DMS153 (cell line): ENCODE data around the gene ROBO4.

Experiments used
- DNase-seq: peaks from one replicate; lab custom pipeline; 2025; lab: John Stamatoyannopoulos, UW

ROBO4 gene

DNA sequence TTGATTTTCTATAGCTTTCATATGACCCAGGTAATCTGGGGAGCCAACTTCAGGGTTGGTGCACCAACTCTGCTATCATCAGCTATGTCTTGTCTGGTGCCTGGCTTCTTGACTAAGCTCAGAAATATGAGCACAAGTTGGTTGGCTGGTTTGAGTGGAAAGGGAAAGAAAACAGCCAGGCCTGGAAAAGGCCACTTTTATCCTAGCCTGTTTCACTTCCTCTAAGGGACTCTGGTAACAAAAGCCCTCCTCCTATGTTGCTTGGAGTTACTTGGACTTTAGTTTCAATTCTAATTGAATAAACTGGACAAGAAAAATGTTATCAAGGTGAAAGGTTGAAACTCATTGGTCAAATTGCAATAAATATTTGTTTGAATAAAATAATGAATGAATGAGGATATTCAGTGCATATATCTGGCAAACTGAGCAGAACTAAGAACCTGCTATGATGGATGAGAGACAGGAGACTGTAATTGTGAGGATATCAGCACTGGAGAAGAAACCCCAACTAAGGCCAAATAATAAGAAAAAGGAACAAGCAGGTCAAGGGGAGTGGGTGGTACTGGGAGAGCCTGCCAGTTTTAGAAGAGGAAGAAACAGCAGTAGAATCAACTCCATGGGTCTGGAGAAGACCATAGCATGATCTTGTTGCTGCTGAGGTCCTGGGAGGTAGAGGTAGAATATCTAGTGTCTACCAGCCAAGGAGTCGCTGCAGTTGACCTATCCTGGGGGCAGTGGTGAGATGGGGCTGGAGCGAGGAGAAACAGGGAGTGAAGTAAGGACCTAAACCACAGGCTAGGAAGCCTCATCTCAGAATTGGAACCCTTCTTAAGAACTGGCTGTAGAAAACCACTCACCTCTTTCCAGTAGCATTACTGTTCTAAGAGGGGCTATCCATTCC, 8.2 kb downstream of the ROBO4 start:
- no peak for DNase-seq

DNA sequence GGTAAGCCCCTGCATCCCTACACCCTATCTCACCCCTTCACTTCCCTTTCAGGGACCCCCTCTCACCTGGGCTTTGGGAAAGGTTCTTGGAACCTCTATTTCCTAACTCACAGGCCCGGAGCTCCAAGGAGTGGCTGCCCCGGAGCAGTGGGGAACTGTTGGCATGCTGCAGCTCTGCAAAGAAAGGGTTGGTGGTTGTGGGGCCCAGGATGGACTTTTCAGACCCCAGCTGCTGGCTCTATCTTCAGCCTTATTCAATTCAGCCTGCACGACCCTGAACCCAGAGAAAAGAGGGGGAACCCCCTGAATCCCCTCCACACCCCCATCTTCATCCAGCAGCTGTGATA, 10.0 kb downstream of the ROBO4 start:
- no peak for DNase-seq

DNA sequence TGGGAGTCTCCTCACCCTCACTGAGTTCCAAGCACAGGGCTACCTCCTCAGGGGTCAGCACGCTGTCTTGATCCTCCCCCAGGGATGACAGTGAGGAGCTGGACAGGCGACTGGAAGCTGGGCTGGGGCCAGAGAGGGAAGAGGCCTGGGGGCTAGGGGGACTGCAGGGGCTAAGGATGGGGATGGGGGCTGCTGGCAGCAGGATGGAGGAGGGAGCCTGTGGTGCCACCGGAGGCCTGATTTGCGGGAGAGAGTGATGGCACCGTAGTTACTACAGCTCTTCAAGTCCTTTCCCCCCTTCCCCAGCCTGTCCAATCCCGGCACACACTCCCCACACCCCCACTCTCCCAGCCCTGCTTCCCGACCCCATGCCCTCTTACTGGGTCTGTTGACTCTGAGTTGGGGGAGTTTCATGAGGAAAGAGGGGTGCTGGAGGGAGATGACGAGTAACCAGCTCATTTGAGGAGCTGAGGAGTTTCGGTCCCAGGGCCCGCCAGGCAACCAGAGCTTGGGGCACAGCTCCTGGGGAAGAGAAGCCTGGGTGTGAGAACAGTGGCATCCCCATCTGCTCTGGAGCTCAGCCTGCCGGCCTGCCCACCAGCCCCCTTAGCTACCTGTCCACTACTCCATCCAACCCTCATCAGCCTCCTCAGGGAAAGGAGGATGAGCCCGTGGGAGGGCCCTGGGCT, 10.5 kb downstream of the ROBO4 start:
- DNase-seq: no peak

DNA sequence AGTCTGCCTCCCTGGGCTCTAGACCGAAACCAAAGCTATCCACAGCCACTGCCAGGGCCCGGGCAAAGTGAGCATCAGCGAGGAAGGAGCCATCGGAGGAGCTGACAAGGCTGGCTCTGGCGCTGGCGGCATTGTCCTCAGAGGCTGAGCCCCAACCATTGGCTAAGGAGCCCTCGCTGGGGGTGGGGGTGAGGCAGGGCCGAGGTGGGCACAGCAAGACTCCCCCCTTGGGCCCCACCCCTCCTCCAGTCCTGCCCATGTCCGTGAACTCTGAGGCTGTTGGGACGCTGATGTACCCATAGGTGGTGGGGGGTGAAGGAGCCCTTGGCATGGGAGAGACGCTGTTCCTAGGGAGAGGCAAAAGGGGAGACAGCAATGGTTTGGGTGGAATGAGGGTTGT, 11.2 kb downstream of the ROBO4 start:
- no peak for DNase-seq

DNA sequence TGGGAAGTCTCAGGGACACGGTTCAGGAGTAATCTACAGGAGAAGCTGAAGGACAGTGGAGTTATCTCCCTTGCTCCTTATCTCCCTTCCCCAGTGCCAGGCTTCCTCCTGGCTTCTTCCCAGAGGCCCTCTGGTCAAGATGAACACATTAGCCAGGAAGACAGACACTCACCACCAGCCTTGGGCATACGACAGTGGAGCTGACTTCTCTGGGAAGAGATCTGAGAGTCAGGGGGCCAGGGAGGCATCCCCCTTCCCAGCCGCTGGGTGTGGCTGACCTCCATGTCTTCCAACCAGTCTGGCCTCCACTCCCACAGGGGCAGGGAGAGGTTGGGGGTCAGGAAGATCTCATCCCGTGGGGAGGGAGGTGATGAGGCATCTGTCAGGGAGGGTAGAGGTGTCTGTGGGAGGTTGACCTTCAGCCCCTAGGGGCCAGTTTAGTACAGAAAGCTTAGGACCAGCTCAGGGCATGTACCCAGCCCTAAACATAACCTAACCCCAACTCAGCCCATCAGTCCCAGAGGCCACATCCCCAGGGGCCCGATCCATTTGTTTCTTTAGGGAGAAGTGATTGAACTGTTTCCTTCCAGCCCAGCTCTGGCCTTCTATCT, 12.7 kb downstream of the ROBO4 start:
- no peak for DNase-seq

DNA sequence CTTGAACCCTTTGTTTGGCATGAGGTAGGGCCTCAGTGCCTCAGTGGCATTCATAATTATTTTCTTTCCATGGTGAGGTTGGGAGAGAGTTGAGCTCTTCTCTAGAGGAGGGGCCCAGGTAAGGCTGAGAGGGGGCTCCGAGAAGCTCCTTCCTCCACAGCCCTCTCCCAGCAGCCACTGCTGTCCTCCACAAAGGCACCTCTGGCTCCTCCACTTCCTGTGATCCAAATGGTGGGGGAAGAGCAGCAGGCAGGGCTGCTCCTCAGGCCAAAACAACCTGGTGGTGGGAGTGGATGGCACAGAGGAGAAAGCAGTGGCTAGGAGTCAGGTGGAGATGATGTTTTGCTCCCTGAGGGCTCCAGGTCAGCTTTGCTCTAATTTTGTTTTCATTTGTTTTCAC, 13.3 kb downstream of the ROBO4 start:
- no peak for DNase-seq

DNA sequence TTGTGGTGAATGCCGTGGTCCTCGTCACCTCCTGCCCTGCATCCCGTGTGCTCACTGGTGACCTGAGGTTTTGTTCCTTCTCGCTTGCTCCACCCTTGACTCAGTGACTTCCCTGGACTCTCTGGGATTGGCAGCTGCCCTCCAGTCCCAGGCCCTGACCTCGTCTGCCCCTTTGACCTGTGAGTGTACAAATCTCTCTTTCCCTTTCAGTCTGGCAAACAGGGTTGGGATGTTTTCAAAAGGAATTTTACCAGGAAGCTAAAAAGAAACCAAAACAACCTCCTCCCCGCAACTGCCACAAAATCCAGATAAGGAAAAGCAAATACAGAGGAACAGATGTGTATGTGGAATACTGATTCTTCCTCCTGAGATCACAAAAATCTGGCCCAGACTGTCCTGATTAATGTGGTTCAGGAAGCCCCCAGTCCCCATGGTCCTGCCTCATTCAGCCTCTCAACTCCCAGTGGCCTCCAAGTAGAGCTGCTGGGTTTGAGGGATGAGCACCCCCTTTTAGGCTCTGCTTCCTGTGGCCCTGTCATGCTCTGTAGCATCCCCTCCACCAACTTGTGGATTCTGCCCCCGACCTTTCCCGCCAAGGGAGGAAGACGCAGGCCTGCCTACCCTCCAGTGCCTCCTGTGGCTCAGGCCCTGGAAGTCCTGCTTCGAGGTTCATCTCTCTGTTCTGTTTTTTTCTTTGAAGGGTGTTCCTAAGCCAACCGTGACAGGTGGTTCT, 15.2 kb downstream of the ROBO4 start:
- no peak for DNase-seq

DNA sequence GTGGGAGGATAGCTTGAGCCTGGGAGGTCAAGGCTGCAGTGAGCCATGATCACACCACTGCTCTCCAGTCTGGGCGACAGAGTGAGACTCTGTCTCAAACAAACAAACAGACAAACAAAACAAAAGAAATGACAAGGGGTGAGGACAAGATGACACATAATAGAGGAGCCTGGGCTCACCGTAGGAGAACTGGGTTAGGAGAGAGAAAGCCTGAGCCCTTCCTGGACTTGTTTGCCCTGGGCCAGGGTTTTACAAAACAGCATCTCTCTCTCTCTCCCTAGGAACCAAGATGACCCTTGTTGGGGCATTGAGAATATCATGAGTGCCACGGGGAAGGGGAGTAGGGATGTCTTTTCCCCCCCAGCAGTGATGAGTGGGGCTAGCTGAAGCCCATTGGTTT, 16.7 kb downstream of the ROBO4 start:
- DNase-seq: no peak

DNA sequence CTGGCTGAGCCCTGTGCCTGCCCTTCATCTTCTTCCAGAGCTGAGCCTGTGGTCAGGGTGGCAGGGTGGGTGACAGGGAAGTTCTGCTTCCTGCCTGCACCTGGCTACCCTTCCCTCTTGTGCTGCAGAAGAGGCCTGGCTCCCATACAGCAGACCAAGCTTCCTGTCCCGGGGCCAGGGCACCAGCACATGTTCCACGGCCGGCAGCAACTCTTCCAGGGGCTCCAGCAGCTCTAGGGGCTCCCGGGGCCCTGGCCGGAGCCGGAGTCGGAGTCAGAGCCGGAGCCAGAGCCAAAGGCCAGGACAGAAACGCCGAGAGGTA, 17.4 kb downstream of the ROBO4 start:
- no peak for DNase-seq

DNA sequence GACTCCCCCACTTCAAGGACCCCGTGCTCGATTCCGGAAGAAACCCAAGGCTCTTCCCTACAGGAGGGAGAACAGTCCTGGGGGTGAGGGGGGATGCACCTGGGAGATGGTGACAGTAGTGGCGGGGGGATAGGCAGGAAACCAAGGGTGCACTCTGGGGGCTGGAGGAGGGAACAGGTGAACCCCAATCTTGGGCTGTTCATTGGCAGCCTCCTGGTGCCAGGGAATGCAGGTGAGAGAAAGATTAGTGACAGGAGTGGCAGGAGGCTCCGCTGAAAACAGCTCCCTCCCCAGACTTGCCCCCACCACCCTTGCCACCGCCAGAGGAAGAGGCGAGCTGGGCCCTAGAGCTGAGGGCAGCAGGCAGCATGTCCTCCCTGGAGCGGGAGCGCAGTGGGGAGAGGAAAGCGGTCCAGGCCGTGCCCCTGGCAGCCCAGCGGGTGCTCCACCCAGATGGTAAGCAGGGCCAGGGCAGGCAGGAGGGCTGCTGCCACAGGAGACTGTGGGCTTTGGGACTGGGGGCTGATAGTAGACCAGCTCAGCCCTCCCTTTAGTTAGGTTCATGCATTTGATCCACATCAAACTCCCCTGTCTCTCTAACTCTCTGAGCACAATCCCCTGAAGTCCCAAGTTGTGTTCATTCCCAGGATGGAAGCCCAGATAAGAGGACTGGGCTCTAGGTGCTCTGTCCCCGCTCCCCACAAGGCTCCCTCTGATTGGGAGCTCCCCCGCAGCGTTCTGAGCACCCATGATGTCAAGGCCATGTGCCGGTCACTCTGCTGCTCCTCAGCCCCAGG, 18.0 kb downstream of the ROBO4 start:
- no peak for DNase-seq

DNA sequence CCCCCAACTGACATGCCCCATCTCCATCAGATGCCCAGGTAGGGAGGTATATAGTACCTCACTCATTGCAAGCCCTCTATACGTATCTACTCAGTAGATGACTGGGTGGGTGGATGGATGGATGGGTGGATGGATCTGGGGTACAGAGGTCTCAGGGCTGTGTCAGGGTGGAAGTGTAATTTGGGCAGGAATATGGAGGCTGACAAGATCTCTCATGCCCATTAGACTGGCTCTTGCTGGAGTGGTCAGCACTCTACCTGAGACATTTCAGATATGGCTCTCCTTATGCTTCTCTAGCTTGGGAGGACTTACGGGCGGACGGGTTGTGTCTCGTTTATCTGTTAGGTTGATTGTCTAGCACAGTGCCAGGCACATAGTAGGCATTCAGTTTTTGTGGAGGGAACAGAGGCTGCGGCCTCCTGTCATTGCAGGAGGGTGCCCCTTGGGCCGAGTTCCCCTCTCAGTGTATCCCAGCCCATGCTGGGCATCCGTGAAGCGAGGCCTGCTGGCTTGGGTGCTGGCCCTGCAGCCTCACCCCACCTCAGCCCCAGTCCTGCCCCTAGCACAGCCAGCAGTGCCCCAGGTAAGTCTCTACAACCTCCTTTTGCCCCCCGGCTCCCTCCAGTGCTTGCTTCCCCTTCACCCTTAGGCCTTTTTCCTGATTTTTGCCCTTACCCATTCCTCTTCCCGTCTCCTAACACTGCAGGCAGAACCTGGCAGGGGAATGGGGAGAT, 18.7 kb downstream of the ROBO4 start:
- DNase-seq: no peak

DNA sequence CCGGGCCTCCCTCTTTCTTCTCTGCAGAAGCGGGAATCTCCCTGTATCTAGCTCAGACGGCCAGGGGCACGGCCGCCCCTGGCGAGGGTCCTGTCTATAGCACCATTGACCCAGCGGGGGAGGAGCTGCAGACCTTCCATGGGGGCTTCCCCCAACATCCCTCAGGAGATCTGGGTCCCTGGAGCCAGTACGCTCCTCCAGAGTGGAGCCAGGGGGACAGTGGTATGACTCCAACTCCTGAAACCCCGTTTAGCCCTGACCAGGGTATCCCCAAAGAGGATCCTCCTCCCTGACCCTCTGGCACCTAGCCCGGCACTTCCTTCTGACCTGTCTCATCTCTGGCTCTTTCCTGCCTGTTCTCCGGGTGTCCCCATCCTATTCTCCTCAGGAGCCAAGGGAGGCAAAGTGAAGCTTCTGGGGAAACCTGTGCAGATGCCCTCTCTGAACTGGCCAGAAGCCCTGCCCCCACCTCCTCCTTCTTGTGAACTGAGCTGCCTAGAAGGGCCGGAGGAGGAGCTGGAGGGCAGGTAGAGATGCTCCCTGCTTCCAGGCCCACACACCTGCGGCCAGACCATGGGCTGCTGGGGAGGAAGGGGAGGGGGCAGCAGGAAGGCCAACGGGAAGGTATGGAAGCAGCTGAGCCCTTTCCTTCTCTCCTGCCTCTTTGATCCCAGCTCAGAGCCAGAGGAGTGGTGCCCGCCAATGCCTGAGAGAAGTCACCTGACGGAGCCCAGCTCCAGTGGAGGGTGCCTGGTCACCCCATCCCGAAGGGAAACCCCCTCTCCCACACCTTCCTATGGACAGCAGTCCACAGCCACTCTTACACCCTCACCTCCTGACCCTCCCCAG, 19.5 kb downstream of the ROBO4 start:
- no peak for DNase-seq

DNA sequence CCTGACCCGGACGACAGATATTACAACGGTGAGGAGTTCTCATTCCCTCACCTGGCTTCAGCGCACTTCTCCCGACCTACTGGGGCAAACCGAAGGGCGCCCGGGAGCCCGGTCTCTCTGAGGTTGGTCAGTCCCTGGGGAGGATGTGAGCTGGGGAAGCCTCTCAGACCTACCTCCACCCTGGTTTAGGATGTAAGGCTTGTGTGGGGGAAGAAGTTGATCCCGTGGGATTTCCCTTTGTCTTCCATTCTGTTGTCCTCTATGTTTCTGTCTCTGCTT, 20.1 kb downstream of the ROBO4 start:
- DNase-seq: no peak

DNA sequence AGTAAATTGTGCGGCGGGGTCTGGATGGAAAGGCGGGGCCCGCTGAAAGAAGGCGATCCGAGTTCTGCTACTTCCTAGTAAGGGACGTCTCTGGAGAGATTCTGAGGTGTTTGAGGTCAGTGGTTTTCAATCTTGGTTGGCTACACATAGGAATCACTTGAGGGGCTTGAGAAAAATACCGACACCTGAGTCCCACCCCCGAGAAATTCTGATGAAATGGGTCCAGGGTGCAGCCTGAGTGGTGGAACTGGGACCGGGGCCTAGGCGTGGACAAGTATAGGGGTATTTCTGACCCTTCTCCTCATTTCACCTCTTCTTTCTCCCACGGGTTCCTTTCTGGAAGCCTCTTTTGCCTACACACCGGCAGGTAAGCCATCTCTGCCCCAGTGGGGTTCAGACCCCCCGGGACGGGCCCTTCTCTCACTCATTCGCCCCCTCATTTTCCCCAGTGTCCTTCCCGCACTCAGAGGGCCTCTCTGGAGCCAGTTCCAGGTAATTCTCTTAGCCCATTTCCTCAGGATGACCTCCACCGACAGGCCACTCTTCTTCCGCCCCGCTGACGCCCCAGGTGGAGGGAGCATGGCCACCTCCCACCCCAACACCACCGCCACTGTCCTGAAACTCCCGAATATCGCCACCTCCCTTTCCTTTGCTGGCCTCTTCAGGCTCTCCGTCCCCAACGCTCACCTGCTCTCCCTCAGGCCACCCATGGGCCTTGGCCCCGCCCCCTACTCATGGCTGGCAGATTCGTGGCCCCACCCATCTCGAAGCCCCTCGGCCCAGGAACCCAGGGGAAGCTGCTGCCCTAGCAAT, 20.6 kb downstream of the ROBO4 start:
- no peak for DNase-seq

DNA sequence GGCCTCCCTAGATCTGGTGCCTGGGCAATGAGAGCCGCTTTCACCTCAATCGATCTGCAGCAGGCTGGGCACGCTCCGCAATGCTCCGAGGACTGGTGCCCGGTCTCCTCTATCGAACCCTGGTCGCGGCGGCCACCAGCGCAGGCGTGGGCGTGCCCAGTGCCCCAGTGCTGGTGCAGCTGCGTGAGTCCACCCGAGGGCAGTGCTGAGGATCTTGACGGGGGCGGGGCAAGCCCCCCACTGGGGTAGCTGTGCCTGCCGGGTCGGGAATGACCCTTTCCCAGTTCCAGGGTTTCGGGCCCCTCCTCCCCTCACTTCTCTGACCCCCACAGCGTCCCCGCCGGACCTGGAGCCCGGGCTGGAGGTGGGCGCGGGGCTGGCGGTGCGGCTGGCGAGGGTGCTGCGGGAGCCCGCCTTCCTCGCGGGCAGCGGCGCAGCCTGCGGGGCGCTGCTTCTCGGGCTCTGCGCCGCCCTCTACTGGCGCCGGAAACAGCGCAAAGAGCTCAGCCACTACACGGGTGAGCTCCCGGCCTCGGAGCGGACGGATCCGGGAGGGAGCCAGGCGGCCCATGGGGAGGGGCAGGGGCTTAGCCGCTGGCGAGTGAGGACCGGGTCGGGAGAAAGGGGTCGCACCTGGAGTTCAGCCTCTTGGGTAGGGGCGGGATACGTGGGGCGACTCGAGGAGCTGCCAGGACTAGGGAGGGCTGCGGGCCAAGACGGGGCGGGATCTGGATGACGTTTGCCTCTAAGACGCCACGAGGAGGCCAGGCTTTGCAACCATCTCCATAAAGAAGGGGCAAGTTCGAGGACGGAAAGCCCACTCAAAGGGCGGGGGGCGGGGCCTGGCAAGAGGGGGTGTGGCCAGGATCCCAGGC, 21.5 kb downstream of the ROBO4 start:
- peak; percentile 52 for DNase-seq

DNA sequence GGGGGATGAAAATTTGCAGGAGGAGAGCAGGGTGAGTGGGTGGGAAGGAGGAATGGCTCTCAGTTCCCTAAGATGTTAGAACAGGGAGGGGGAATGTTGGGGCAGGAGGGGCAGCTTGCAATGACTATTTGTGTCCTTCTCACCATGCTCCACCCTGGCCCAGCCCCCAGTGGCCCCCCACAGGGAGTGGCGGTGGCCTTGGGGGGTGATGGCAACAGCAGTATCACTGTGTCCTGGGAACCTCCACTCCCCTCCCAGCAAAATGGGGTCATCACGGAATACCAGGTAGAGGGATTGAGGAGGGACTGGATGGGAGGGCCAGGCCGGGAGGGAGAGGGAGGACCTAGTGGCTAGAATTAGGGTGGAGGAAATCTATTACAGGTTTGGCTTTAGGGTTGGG, 22.3 kb downstream of the ROBO4 start:
- no peak for DNase-seq

DNA sequence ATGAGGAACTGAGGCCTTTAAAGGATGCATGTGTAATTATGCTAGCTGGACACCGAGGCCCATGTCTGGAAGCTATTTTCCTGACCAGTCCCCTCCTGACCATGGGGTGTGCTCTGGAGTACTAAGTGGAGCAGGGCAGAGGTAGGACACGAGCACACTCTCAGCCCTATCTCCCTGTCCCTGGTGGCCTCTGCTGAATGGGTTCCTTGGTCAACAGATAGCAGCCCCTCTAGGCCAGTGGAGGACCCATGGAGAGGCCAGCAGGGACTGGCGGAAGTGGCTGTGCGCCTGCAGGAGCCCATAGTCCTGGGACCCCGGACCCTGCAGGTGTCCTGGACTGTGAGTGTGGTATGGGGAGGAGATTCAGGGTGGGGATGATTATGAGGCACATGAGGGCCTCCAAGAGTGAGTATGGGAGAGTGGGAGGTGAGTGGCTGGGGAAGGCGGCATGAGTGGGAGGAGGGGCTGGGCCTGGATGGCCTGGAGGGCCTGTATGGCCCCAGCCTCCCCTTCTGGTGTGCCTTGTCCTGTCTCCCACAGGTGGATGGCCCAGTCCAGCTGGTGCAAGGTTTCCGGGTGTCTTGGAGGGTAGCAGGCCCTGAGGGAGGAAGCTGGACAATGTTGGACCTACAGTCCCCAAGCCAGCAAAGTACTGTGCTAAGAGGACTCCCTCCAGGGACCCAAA, 23.0 kb downstream of the ROBO4 start:
- DNase-seq: no peak

DNA sequence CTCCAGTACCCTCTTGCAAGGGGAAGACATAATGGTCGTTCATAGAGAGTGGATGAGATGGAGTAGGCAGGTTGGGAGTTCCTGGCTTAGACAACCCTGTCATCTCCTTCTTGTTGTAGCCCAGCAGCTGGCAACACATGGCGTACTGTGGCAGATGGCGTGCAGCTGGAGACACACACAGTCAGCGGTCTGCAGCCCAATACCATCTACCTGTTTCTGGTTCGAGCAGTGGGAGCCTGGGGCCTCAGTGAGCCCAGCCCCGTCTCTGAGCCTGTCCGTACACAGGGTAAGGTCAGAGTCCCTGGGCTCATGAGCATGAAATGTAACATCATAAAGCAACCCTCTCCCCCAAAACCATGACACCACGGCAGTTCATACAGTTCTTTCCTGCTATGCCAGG, 23.7 kb downstream of the ROBO4 start:
- DNase-seq: no peak
